GM12878 (cell line): ENCODE results near the gene FILIP1L. TPM values are rescaled to one million over a fixed set of nuclear protein-coding genes. Genes with fewer than 3 reads are reported as not detected.

Experiments used
- ATAC-seq: fragments of 200-7000 bp; cut with Tn5 transposase; 3 replicates; pipeline ENCODE4 v1.9.1; 2020; ENCODE audit warnings: mild to moderate bottlenecking, moderate library complexity
- BruUV-seq: library from RNA; stranded (reverse); fragments of 400-500 nt; replicated peaks from 2 replicates; lab custom pipeline; 2021; lab: Mats Ljungman, UMichigan
- CTCF ChIA-PET: fragments of 300-600 bp; sonication (Branson Sonifier 250); formaldehyde crosslinking; extraction: SDS; loops from one replicate; lab custom pipeline; 2021; ENCODE audit warnings: inconsistent platforms; lab: Yijun Ruan, JAX
- POLR2A ChIA-PET: fragments of 350-600 bp; formaldehyde crosslinking; extraction: SDS; loops from one replicate; lab custom pipeline; 2021; ENCODE audit warnings: inconsistent platforms; lab: Charles Lee
- RAD21 ChIA-PET: fragments of 300-600 bp; sonication (Branson Sonifier 250); formaldehyde crosslinking; loops from one replicate; lab custom pipeline; 2023; ENCODE audit warnings: antibody characterized with exemption; ENCODE audit not compliant: unreplicated experiment; lab: Charles Lee
- SMC1A ChIA-PET: fragments of 300-600 bp; sonication (Branson Sonifier 250); formaldehyde crosslinking; loops from one replicate; lab custom pipeline; 2023; ENCODE audit not compliant: unreplicated experiment, uncharacterized antibody; lab: Charles Lee
- DNase-seq: peaks from one replicate; pipeline ENCODE4 v3.0.0-alpha.2; 2011; ENCODE audit warnings: low read depth, low spot score
- FAIRE-seq: peaks from 3 replicates; lab custom pipeline; 2011; peaks lifted over from hg19 to GRCh38; lab: Jason Lieb, UNC
- H2AFZ ChIP-seq: 2 replicates; pipeline ENCODE4 v1.6.0; 2011; ENCODE audit warnings: low read depth, low read length, control low read depth; ENCODE audit not compliant: control insufficient read depth
- H3K27ac ChIP-seq: 2 replicates; pipeline ENCODE4 v1.5.1; 2011; ENCODE audit warnings: control low read depth; ENCODE audit not compliant: control insufficient read depth, insufficient read depth
- H3K27me3 ChIP-seq, 2 experiments: replicated peaks in 1 of 2; 2 replicates each; pipeline versions ENCODE4 v1.6.0 to v1.6.1; 2011; ENCODE audit warnings: low read length in 1 of 2; ENCODE audit not compliant: control insufficient read depth in 2 of 2, insufficient read depth in 2 of 2
- H3K36me3 ChIP-seq, 2 experiments: 2 replicates each; pipeline ENCODE4 v1.5.1; 2011; ENCODE audit warnings: low read length in 1 of 2; ENCODE audit not compliant: control insufficient read depth in 2 of 2, insufficient read depth in 2 of 2
- H3K4me1 ChIP-seq: 2 replicates; pipeline ENCODE4 v1.6.1; 2011; ENCODE audit warnings: mild to moderate bottlenecking, low read length, moderate library complexity, mixed read lengths; ENCODE audit not compliant: control insufficient read depth, insufficient read depth
- H3K4me2 ChIP-seq: 2 replicates; pipeline ENCODE4 v1.6.0; 2011; ENCODE audit warnings: control low read depth; ENCODE audit not compliant: control insufficient read depth, insufficient read depth
- H3K4me3 ChIP-seq: fragments of 200-600 bp; sonication (generic); 2 replicates; pipeline ENCODE4 v1.5.1; 2016
- H3K79me2 ChIP-seq: 2 replicates; pipeline ENCODE4 v1.6.0; 2011; ENCODE audit warnings: low read length; ENCODE audit not compliant: control insufficient read depth, insufficient read depth
- H3K9ac ChIP-seq: 2 replicates; pipeline ENCODE4 v1.8.0; 2011; ENCODE audit warnings: low read length, control low read depth, mixed read lengths; ENCODE audit not compliant: control insufficient read depth, insufficient read depth
- H3K9me3 ChIP-seq: replicated peaks from 3 replicates; pipeline ENCODE4 v1.5.1; 2011; ENCODE audit warnings: mild to moderate bottlenecking, low read length; ENCODE audit not compliant: control insufficient read depth, insufficient read depth
- H4K20me1 ChIP-seq: 2 replicates; pipeline ENCODE4 v1.6.0; 2011; ENCODE audit not compliant: control insufficient read depth, insufficient read depth
- CHD4 ChIP-seq: fragments of 200-600 bp; sonication (generic); IDR thresholded peaks from 2 replicates; pipeline ENCODE4 v1.6.1; 2016; ENCODE audit warnings: mild to moderate bottlenecking
- CREM ChIP-seq: IDR thresholded peaks from 2 replicates; pipeline ENCODE4 v1.6.1; 2014; ENCODE audit warnings: antibody characterized with exemption, low read depth
- E2F4 ChIP-seq: IDR thresholded peaks from 2 replicates; pipeline ENCODE4 v1.6.1; 2012; ENCODE audit warnings: low read depth, low read length, improper control_type of control experiment
- FOXK2 ChIP-seq: fragments of 450-650 bp; IDR thresholded peaks from 2 replicates; pipeline ENCODE4 v1.6.1; 2017; ENCODE audit warnings: mild to moderate bottlenecking, moderate library complexity
- FOXM1 ChIP-seq: IDR thresholded peaks from 2 replicates; pipeline ENCODE4 v1.6.1; 2012; ENCODE audit warnings: low read depth, mild to moderate bottlenecking, inconsistent platforms, low read length, moderate library complexity
- HDAC2 ChIP-seq: fragments of 200-600 bp; sonication (generic); IDR thresholded peaks from 2 replicates; pipeline ENCODE4 v1.6.1; 2017
- KAT2A ChIP-seq: conservative IDR thresholded peaks from 2 replicates; pipeline ENCODE4 v1.6.1; 2011; ENCODE audit warnings: low read depth, low read length; ENCODE audit not compliant: control insufficient read depth
- LARP7 ChIP-seq: fragments of 450-650 bp; IDR thresholded peaks from 2 replicates; pipeline ENCODE4 v1.6.1; 2017; ENCODE audit warnings: mild to moderate bottlenecking
- MAX ChIP-seq: IDR thresholded peaks from 2 replicates; pipeline ENCODE4 v1.6.1; 2012; ENCODE audit warnings: low read depth, low read length, improper control_type of control experiment
- MLLT1 ChIP-seq: fragments of 450-650 bp; IDR thresholded peaks from 2 replicates; pipeline ENCODE4 v1.6.1; 2016; ENCODE audit warnings: mild to moderate bottlenecking
- PAX8 ChIP-seq: fragments of 450-650 bp; IDR thresholded peaks from 2 replicates; pipeline ENCODE4 v1.6.1; 2017; ENCODE audit warnings: mild to moderate bottlenecking, moderate library complexity
- POLR2AphosphoS2 ChIP-seq: IDR thresholded peaks from 2 replicates; pipeline ENCODE4 v1.6.1; 2011; ENCODE audit warnings: low read depth, mild to moderate bottlenecking, low read length, improper control_type of control experiment, moderate library complexity
- RUNX3 ChIP-seq: IDR thresholded peaks from 2 replicates; pipeline ENCODE4 v1.6.1; 2012; ENCODE audit warnings: low read length, inconsistent platforms
- TARDBP ChIP-seq: IDR thresholded peaks from 2 replicates; pipeline ENCODE4 v1.6.1; 2016; ENCODE audit warnings: borderline replicate concordance
- USF1 ChIP-seq: IDR thresholded peaks from 2 replicates; pipeline ENCODE4 v1.6.1; 2011; ENCODE audit warnings: borderline replicate concordance, low read depth, mild to moderate bottlenecking, moderate library complexity, mixed read lengths, low read length; ENCODE audit not compliant: insufficient read depth; ENCODE audit errors: extremely low read length
- YBX1 ChIP-seq: fragments of 450-650 bp; IDR thresholded peaks from 2 replicates; pipeline ENCODE4 v1.6.1; 2016; ENCODE audit warnings: antibody characterized with exemption
- ZNF592 ChIP-seq: fragments of 450-650 bp; IDR thresholded peaks from 2 replicates; pipeline ENCODE4 v1.6.1; 2017; ENCODE audit warnings: mild to moderate bottlenecking, moderate library complexity
- WGBS: methylation state at CpG from one replicate; pipeline ENCODE4 v1.1.6; 2016; ENCODE audit warnings: low lambda C conversion rate; ENCODE audit not compliant: insufficient replicate concordance, insufficient coverage; ENCODE audit errors: missing lambda C conversion rate; 5-methylcytosine and 5-hydroxymethylcytosine counted together
- in situ Hi-C: fragments of 300-500 bp; cut with MboI; formaldehyde crosslinking; loops from 9 replicates; pipeline ENCODE4 v1.14.3; 2018; ENCODE audit warnings: mixed read lengths
- intact Hi-C: fragments of 100-400 bp; cut with micrococcal nuclease; formaldehyde crosslinking; loops from one replicate; pipeline ENCODE4 v1.14.2; 2022; ENCODE audit not compliant: unreplicated experiment
- polyA plus RNA-seq, 11 experiments: library from polyadenylated mRNA; depleted of rRNA in 4 of 11; unstranded in 6 of 11; stranded (reverse) in 5 of 11; fragments of >200 nt; fragmentation: Nextera tagmentation in 4 of 11; fragmentation: Illumina TruSeq in 1 of 11; extraction: Ambion mirVana in 4 of 11; extraction: Trizol in 1 of 11; gene quantifications; 1 replicate in 1 of 11; 2 replicates in 10 of 11; pipeline versions ENCODE4 v1.2.1 to v1.2.3, GENCODE V29; 2011 to 2016; ENCODE audit warnings: inconsistent platforms in 2 of 11, missing spikeins in 2 of 11, low read depth in 1 of 11
- total RNA-seq, 4 experiments: library from RNA; depleted of rRNA in 3 of 4; stranded (reverse); fragments of >200 nt in 3 of 4; fragmentation: Illumina TruSeq in 1 of 4; extraction: Trizol in 1 of 4; gene quantifications; 2 replicates each; pipeline versions ENCODE4 v1.2.1 to v1.2.3, GENCODE V29; 2013 to 2021

Gene FILIP1L
- total and polyA plus RNA-seq, 10 of the 15 experiments (the other 5 are each of a cell fraction or from before 2014, with no cell fraction given): 0.24 to 6.1 (median 3.5) TPM

- Histone ChIP-seq H3K27ac (no peak overlapping the region), H3K27me3 (no peaks in the 10 kb centered on the region), H3K9me3 (no peaks in the 10 kb centered on the region; the same call in 2 of the 3 replicates), H3K9ac (peak overlapping the region; percentile 32; the same call in 1 of the 2 replicates), H3K79me2 (no peaks in the 10 kb centered on the region), H3K4me2 (peak overlapping the region; percentile 78), H3K4me1 (peaks cover 21% of the 10 kb centered on the region), H3K36me3 (no peaks in the 10 kb centered on the region), H2AFZ (peak overlapping the region; percentile 66), H4K20me1 (no peaks in the 10 kb centered on the region), H3K4me3 (peak overlapping the region; percentile 48; the same call in 1 of the 2 replicates)
- RAD21 ChIA-PET: interaction anchor here (1.2 to 2.4 kb wide), 3 partner anchors 9 to 242 kb away, joined by 3 to 12 read pairs (median 4); no protein-coding TSS in a partner anchor
- in situ Hi-C loops: no loop called here
- intact Hi-C loops: no loop called here
- 10% methylated on average over 10 of the region's 10 CpGs for WGBS
- BruUV-seq: no TSS peak
- POLR2A ChIA-PET: interaction anchor here (0.7 to 1.0 kb wide), 4 partner anchors 29 to 1484 kb away, joined by 3 to 6 read pairs (median 4); no protein-coding TSS in a partner anchor
- FAIRE-seq: no peak
- ATAC-seq: peak; percentile 64
- SMC1A ChIA-PET: interaction anchor here (0.6 to 4.4 kb wide), 14 partner anchors 11 to 332 kb away, joined by 3 to 31 read pairs (median 4); no protein-coding TSS in a partner anchor
- DNase-seq: no peak
- CTCF ChIA-PET: interaction anchor here (0.9 to 4.8 kb wide), 9 partner anchors 8 to 566 kb away, joined by 3 to 29 read pairs (median 3); no protein-coding TSS in a partner anchor
- TF ChIP-seq KAT2A: no peak
- no peak for TF ChIP-seq PAX8
- TF ChIP-seq CREM: no peak; the same call in 1 of the 2 replicates
- no peak for TF ChIP-seq TARDBP
- no peak for TF ChIP-seq LARP7
- no peak for TF ChIP-seq FOXK2
- TF ChIP-seq E2F4: no peak
- no peak for TF ChIP-seq USF1
- TF ChIP-seq ZNF592: no peak
- TF ChIP-seq YBX1: no peak
- TF ChIP-seq FOXM1: peak; percentile 91
- no peak for TF ChIP-seq MAX
- no peak for TF ChIP-seq MLLT1
- TF ChIP-seq HDAC2: no peak
- TF ChIP-seq CHD4: no peak
- TF ChIP-seq RUNX3: peak; percentile 94
- TF ChIP-seq POLR2AphosphoS2: no peak
Measured at GRCh38 chr3:100073714-100074307, 40.5 kb downstream of the FILIP1L start.
